BLaER1 treated with 17β-estradiol and CSF1 and Interleukin-3, amounts not matched to agents 10 nM and 100 nM (cell line): Measurements from ENCODE around the gene SCUBE2.

Experiments used
- H3K27ac ChIP-seq, 11 experiments: shearing (Covaris generic); formaldehyde crosslinking; 2 replicates each; pipeline ENCODE4 v1.8.1; 2022
- H3K27me3 ChIP-seq, 11 experiments: shearing (Covaris generic); formaldehyde crosslinking; 2 replicates each; pipeline ENCODE4 v1.8.1; 2022
- H3K36me3 ChIP-seq, 11 experiments: shearing (Covaris generic); formaldehyde crosslinking; 2 replicates each; pipeline ENCODE4 v1.8.1; 2022
- H3K4me1 ChIP-seq, 10 experiments: shearing (Covaris generic); formaldehyde crosslinking; 2 replicates each; pipeline ENCODE4 v1.8.1; 2022
- H3K4me2 ChIP-seq, 11 experiments: shearing (Covaris generic); formaldehyde crosslinking; 2 replicates each; pipeline ENCODE4 v1.8.1; 2022
- H3K4me3 ChIP-seq, 10 experiments: shearing (Covaris generic); formaldehyde crosslinking; 2 replicates each; pipeline ENCODE4 v1.8.1; 2022
- H3K9ac ChIP-seq, 11 experiments: shearing (Covaris generic); formaldehyde crosslinking; 2 replicates each; pipeline ENCODE4 v1.8.1; 2022
- H3K9me3 ChIP-seq, 11 experiments: shearing (Covaris generic); formaldehyde crosslinking; replicated peaks in 1 of 11; 2 replicates each; pipeline ENCODE4 v1.8.1; 2022
- H4K20me1 ChIP-seq, 11 experiments: shearing (Covaris generic); formaldehyde crosslinking; 2 replicates each; pipeline ENCODE4 v1.8.1; 2022
- Cebpa-rat ChIP-seq, 11 experiments: shearing (Covaris generic); IDR thresholded peaks; 2 replicates each; pipeline ENCODE4 v1.8.1; 2022

SCUBE2 gene

DNA sequence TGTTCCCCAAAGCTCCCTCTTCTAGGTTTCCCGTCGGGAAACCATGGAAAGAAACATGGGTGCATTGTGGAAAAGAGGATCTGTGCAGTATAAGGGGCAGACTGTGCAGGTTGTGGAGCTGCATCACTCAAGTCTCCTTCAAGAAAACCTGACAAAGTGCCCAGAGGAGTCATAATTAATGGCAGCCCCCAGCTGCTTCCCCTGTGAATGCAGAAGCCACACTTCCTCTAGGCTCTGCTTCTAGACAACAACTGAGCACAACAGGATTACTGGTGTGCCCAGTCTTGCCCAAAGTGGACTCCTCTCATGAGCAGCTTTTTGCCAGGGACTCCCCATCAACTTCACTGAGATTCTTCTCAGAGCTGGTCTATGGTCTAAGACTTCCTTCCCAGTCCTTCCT, 42.6 kb upstream of the SCUBE2 start:
- Histone ChIP-seq H3K4me2 (peak overlapping the region in 7 of 11 experiments; percentile 9 to 48 (median 42); a peak in 8 of 22 replicates), H3K4me1 (peaks cover 8 to 46% (median 19%) of the 10 kb centered on the region in 10 experiments), H3K27me3 (no peaks in the 10 kb centered on the region), H3K9ac (no peak overlapping the region), H3K9me3 (no peaks in the 10 kb centered on the region), H3K27ac (no peak overlapping the region), H3K36me3 (peaks cover 10 to 73% (median 48%) of the 10 kb centered on the region in 11 experiments; a peak in 21 of 22 replicates), H4K20me1 (peaks cover 0 to 29% (median 13%) of the 10 kb centered on the region in 11 experiments; a peak in 17 of 22 replicates), H3K4me3 (no peak overlapping the region)
- no peak for TF ChIP-seq Cebpa-rat (IDR thresholded peaks at IDR 0.05)

DNA sequence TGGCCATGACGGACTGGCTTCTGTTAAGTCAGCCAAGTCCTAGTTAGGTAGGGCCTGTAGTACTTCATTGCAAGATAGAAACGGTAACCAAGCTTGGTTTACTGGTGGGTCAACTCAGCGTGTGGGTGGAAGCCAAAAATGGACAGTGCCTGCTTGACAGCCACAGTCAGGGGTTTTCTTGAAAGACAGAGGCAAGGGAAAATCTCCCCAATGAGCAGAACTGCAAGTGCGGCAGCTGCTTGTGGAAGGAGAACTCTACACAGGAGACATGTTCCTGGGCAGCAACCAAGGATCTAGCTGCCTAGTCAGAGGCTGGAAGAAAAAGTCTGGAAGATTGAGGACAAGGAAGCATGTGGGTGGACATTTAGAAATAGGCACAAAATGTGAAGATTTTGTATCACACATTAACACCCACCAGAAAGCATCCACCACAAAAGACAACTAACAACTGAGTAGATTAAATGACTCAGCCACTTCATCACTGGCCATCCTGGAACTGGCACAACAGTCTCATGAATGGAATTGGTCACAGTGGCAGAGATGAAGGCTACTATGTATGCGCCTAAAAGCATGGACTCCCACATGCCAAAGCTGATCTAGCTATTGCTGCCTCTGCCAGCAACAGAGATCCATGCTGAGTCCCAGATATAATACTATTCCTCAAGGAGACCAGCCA, 40.9 kb upstream of the SCUBE2 start:
- Histone ChIP-seq H3K9me3 (no peaks in the 10 kb centered on the region), H3K4me2 (no peak overlapping the region), H3K4me1 (peaks cover 0 to 31% (median 8%) of the 10 kb centered on the region in 10 experiments; a peak in 14 of 20 replicates), H3K4me3 (no peak overlapping the region), H3K27ac (no peak overlapping the region), H4K20me1 (peaks cover 0 to 14% (median 0%) of the 10 kb centered on the region in 11 experiments; a peak in 4 of 22 replicates), H3K27me3 (no peaks in the 10 kb centered on the region), H3K9ac (no peak overlapping the region), H3K36me3 (peaks cover 0 to 59% (median 33%) of the 10 kb centered on the region in 11 experiments; a peak in 21 of 22 replicates)
- no peak for TF ChIP-seq Cebpa-rat (IDR thresholded peaks at IDR 0.05)

DNA sequence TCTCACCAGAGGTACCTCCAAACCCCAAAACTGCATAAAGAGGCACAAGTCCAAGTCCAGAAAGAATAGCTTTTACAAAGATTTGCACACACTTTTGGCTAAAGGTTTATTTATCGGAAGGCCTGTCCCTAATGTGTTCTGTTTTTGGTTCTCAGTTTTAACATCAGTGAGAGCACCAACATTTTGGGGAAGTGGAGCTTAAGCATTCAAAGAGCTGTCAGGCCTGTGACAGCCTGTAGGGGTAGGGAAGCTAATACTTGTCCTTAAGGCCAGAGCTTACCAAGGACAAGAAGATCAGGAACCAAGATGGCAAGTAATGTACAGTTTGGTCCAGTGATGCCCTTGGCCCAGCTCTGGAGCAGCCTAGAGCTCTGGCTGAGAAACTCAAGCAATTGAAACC, 38.9 kb upstream of the SCUBE2 start:
- H3K27me3 ChIP-seq: no peaks in the 10 kb centered on the region
- H3K4me1 ChIP-seq: peaks cover 0 to 49% (median 8%) of the 10 kb centered on the region in 10 experiments; a peak in 14 of 20 replicates
- no peak for TF ChIP-seq Cebpa-rat (IDR thresholded peaks at IDR 0.05)
- peaks cover 0 to 40% (median 21%) of the 10 kb centered on the region in 11 experiments; a peak in 16 of 22 replicates for H3K36me3 ChIP-seq
- H4K20me1 ChIP-seq: peaks cover 0 to 8% (median 0%) of the 10 kb centered on the region in 11 experiments; a peak in 1 of 22 replicates
- H3K27ac ChIP-seq: no peak overlapping the region
- no peaks in the 10 kb centered on the region for H3K9me3 ChIP-seq
- no peak overlapping the region for H3K9ac ChIP-seq
- H3K4me3 ChIP-seq: no peak overlapping the region
- H3K4me2 ChIP-seq: peak overlapping the region in 3 of 11 experiments; percentile 13 to 40 (median 39); a peak in 4 of 22 replicates

GRCh38 chr11:9126636-9127035, 35.2 kb upstream of the SCUBE2 start:
- Histone ChIP-seq H3K36me3 (peaks cover 0 to 8% (median 2%) of the 10 kb centered on the region in 11 experiments; a peak in 5 of 22 replicates), H4K20me1 (no peaks in the 10 kb centered on the region), H3K9ac (no peak overlapping the region), H3K4me2 (peak overlapping the region in 3 of 11 experiments; percentile 22 to 73 (median 63); a peak in 5 of 22 replicates), H3K4me3 (no peak overlapping the region), H3K4me1 (peaks cover 0 to 67% (median 0%) of the 10 kb centered on the region in 10 experiments; a peak in 8 of 20 replicates), H3K27me3 (no peaks in the 10 kb centered on the region), H3K9me3 (peaks cover 0 to 14% (median 9%) of the 10 kb centered on the region in 11 experiments; a peak in 10 of 22 replicates), H3K27ac (no peak overlapping the region)
- no peak for TF ChIP-seq Cebpa-rat (IDR thresholded peaks at IDR 0.05)

DNA sequence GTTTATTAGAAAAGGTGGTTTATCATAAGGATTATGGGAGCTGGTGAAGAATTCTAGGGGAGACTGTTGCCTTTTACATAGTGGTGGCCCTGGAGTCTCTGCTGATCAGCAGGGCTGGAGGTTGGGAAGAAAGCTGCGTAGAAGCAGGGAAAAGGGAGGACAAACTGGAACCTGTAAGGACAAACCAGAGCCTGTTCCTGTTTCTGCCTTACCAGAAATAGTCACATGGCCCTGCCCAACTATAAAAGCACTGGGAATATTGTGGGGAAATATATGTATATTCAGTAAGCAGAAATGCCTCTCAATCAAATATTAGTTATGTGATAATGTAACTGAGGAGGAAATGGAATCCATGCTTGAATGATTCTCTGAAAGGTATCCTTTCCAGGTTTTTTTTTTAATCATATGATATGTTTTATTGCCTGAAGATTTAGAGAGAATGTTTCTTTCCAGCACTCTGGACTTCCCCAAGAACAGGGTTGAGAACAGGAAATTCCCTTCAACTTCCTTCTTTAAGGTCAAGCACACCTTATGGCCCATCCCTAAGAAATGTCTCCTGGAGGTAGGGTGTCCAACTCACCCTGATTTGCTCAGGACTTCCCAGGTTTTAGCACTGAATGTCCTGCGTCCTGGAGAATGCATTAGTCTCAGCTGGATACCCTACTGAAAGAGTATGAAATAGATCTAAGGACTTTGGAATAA, 33.9 kb upstream of the SCUBE2 start:
- H3K27me3 ChIP-seq: no peaks in the 10 kb centered on the region
- no peak for TF ChIP-seq Cebpa-rat (IDR thresholded peaks at IDR 0.05)
- no peaks in the 10 kb centered on the region for H4K20me1 ChIP-seq
- no peak overlapping the region for H3K9ac ChIP-seq
- no peak overlapping the region for H3K4me3 ChIP-seq
- peaks cover 0 to 8% (median 0%) of the 10 kb centered on the region in 11 experiments; a peak in 1 of 22 replicates for H3K36me3 ChIP-seq
- peaks cover 0 to 59% (median 0%) of the 10 kb centered on the region in 10 experiments; a peak in 8 of 20 replicates for H3K4me1 ChIP-seq
- H3K9me3 ChIP-seq: peaks cover 0 to 14% (median 9%) of the 10 kb centered on the region in 11 experiments; a peak in 10 of 22 replicates
- peak overlapping the region in 2 of 11 experiments; percentile 63 to 73; a peak in 4 of 22 replicates for H3K4me2 ChIP-seq
- no peak overlapping the region for H3K27ac ChIP-seq

- Histone ChIP-seq H3K4me2 (peak overlapping the region in 3 of 11 experiments; percentile 5 to 73 (median 63); a peak in 6 of 22 replicates), H3K27ac (no peak overlapping the region), H3K4me3 (no peak overlapping the region), H3K9me3 (peaks cover 0 to 15% (median 9%) of the 10 kb centered on the region in 11 experiments; a peak in 10 of 22 replicates), H3K36me3 (0 out of 22 replicates have a peak, but pooled peaks cover 0 to 8% (median 0%) of the 10 kb centered on the region in 11 experiments), H3K27me3 (no peaks in the 10 kb centered on the region), H3K9ac (no peak overlapping the region), H3K4me1 (peaks cover 0 to 48% (median 0%) of the 10 kb centered on the region in 10 experiments; a peak in 8 of 20 replicates), H4K20me1 (no peaks in the 10 kb centered on the region)
- no peak for TF ChIP-seq Cebpa-rat (IDR thresholded peaks at IDR 0.05)
Measured at GRCh38 chr11:9123595-9124304, 32.4 kb upstream of the SCUBE2 start.

- no peak overlapping the region for H3K9ac ChIP-seq
- H3K9me3 ChIP-seq: peaks cover 0 to 22% (median 9%) of the 10 kb centered on the region in 11 experiments; a peak in 13 of 22 replicates
- H3K36me3 ChIP-seq: 0 out of 22 replicates have a peak, but pooled peaks cover 0 to 8% (median 0%) of the 10 kb centered on the region in 11 experiments
- H3K27me3 ChIP-seq: no peaks in the 10 kb centered on the region
- peaks cover 0 to 39% (median 0%) of the 10 kb centered on the region in 10 experiments; a peak in 8 of 20 replicates for H3K4me1 ChIP-seq
- no peak overlapping the region for H3K27ac ChIP-seq
- no peaks in the 10 kb centered on the region for H4K20me1 ChIP-seq
- no peak overlapping the region for H3K4me3 ChIP-seq
- TF ChIP-seq Cebpa-rat (IDR thresholded peaks at IDR 0.05): no peak
- no peak overlapping the region for H3K4me2 ChIP-seq
Measured at GRCh38 chr11:9121469-9121796, 30.0 kb upstream of the SCUBE2 start.

DNA sequence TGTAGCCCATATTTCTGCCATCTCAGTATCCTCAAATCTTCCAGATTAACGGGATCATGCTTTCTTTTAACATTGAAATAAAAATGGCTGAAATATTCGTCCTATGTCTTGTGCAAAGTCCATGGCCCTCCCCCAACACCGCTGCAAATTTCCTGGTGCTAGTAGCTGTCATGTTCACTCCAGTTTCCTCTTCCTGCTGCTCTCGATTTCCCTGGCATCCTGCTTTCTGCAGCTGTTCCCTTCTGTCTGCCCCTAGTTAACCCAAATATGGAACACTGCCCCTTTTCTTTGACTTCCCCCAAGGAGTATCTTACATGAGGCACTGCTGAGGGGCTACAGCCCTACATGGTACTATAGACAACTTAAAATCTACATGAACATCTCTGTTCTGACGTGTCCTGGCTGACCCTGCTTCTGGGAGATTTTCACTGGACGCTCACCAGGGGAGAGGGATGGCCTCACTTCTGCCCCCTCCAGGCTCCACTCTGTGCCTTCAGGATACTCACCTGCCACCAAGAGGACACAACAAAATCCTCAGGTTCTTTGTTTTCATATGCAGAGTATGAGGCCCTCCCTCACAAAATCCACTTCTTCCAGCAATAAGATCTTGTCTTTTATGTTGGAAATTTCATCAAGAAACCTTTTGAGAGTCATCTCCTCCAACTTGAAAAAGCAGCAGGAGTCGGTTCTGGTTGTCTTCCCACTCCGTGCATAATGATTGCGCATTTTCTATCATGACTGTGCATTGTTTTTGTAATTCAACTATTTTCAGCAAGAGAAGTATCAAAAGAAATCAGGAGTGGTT, 29.5 kb upstream of the SCUBE2 start:
- H4K20me1 ChIP-seq: no peaks in the 10 kb centered on the region
- peaks cover 0 to 22% (median 9%) of the 10 kb centered on the region in 11 experiments; a peak in 13 of 22 replicates for H3K9me3 ChIP-seq
- H3K36me3 ChIP-seq: 0 out of 22 replicates have a peak, but pooled peaks cover 0 to 8% (median 0%) of the 10 kb centered on the region in 11 experiments
- H3K4me3 ChIP-seq: no peak overlapping the region
- no peak overlapping the region for H3K9ac ChIP-seq
- TF ChIP-seq Cebpa-rat (IDR thresholded peaks at IDR 0.05): no peak
- peaks cover 0 to 34% (median 0%) of the 10 kb centered on the region in 10 experiments; a peak in 6 of 20 replicates for H3K4me1 ChIP-seq
- H3K27me3 ChIP-seq: no peaks in the 10 kb centered on the region
- no peak overlapping the region for H3K4me2 ChIP-seq
- H3K27ac ChIP-seq: no peak overlapping the region
